ENCODE data around the gene C17orf67. TPM values are rescaled to one million over a fixed set of nuclear protein-coding genes. Genes with fewer than 3 reads are reported as not detected.

C17orf67 gene
- polyA plus RNA-seq, 2 of the 4 experiments (the other 2 are of a cell fraction), result 1.8 to 2.6 TPM

- Histone ChIP-seq H3K4me2 (peak overlapping the region; percentile 85), H3K4me1 (peaks cover 25% of the 10 kb centered on the region), H3K4me3 (peak overlapping the region; percentile 85), H3K27ac (peak overlapping the region; percentile 86 to 89), H3K9me3 (no peaks in the 10 kb centered on the region)
- FAIRE-seq (no peak), ATAC-seq (peak; percentile 74 to 76), DNase-seq (ENCODE audit: low read depth in 1 of 2, low spot score in 1 of 2) (peak; percentile 49)
- 2% methylated on average over 33 of the region's 95 CpGs for WGBS (ENCODE audit: missing lambda C conversion rate)
- TF ChIP-seq, protein P1, sequence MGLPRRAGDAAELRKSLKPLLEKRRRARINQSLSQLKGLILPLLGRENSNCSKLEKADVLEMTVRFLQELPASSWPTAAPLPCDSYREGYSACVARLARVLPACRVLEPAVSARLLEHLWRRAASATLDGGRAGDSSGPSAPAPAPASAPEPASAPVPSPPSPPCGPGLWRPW (IDR thresholded peaks at IDR 0.05), result no peak
- TF ChIP-seq JUN (IDR thresholded peaks at IDR 0.05) (peak; percentile 66 to 85; a peak in 3 of 5 replicates), HDAC2 (IDR thresholded peaks at IDR 0.05) (peak; percentile 54; the same call in 1 of the 2 replicates), HOXB13 (CRISPR knock-in tag; IDR thresholded peaks at IDR 0.05; ENCODE audit: low read depth) (no peak), ZSCAN20 (CRISPR knock-in tag; IDR thresholded peaks at IDR 0.05) (no peak), CEBPB (IDR thresholded peaks at IDR 0.05) (no peak), FOXS1 (CRISPR knock-in tag; IDR thresholded peaks at IDR 0.05) (no peak), MAX (IDR thresholded peaks at IDR 0.05) (0 out of 2 replicates have a peak, but pooled peaks have one; percentile 23), USF2 (IDR thresholded peaks at IDR 0.05) (no peak), CHD2 (IDR thresholded peaks at IDR 0.05; ENCODE audit: low read length, partially characterized antibody) (no peak), KDM5A (IDR thresholded peaks at IDR 0.05) (no peak), TFCP2L1 (CRISPR knock-in tag; IDR thresholded peaks at IDR 0.05) (no peak), POLR2A (IDR thresholded peaks at IDR 0.05; ENCODE audit: low read length) (peak; percentile 45), CHD4 (IDR thresholded peaks at IDR 0.05; ENCODE audit: borderline replicate concordance) (no peak), MYC (IDR thresholded peaks at IDR 0.05; ENCODE audit: borderline replicate concordance, low read length) (0 out of 2 replicates have a peak, but pooled peaks have one; percentile 53), ZC3H11A (IDR thresholded peaks at IDR 0.05) (0 out of 2 replicates have a peak, but pooled peaks have one; percentile 2), NFE2L2 (conservative IDR thresholded peaks at IDR 0.05; ENCODE audit: low read length) (no peak), HMGXB4 (CRISPR knock-in tag; IDR thresholded peaks at IDR 0.05; ENCODE audit: borderline replicate concordance) (no peak)
- TF ChIP-seq, protein P2, sequence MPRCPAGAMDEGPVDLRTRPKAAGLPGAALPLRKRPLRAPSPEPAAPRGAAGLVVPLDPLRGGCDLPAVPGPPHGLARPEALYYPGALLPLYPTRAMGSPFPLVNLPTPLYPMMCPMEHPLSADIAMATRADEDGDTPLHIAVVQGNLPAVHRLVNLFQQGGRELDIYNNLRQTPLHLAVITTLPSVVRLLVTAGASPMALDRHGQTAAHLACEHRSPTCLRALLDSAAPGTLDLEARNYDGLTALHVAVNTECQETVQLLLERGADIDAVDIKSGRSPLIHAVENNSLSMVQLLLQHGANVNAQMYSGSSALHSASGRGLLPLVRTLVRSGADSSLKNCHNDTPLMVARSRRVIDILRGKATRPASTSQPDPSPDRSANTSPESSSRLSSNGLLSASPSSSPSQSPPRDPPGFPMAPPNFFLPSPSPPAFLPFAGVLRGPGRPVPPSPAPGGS (IDR thresholded peaks at IDR 0.05), result 0 out of 3 replicates have a peak, but pooled peaks have one; percentile 15
- TF ChIP-seq, protein P3, sequence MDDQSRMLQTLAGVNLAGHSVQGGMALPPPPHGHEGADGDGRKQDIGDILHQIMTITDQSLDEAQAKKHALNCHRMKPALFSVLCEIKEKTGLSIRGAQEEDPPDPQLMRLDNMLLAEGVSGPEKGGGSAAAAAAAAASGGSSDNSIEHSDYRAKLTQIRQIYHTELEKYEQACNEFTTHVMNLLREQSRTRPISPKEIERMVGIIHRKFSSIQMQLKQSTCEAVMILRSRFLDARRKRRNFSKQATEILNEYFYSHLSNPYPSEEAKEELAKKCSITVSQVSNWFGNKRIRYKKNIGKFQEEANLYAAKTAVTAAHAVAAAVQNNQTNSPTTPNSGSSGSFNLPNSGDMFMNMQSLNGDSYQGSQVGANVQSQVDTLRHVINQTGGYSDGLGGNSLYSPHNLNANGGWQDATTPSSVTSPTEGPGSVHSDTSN (IDR thresholded peaks at IDR 0.05), result no peak
- CTCF ChIA-PET, result interaction anchor here (0.8 to 9.5 kb wide), 5 partner anchors 9 to 177 kb away, joined by 3 to 65 read pairs (median 3); no protein-coding TSS in a partner anchor
- POLR2A ChIA-PET, result interaction anchor here (0.6 to 4.5 kb wide), 9 partner anchors 8 to 145 kb away, joined by 3 to 33 read pairs (median 4); partner anchors contain the start of genes SCPEP1 and TRIM25
Measured at GRCh38 chr17:56833057-56833808, 487 bp downstream of the C17orf67 start.

GRCh38 chr17:56832446-56832845 lies 1.3 kb downstream of the C17orf67 start:
- ChIA-PET CTCF (interaction anchor here (0.6 to 9.5 kb wide), 4 partner anchors 8 to 107 kb away, joined by 3 to 65 read pairs (median 4); no protein-coding TSS in a partner anchor), POLR2A (interaction anchor here (4.5 kb wide), 1 partner anchor 81 kb away, joined by 33 read pairs; the partner anchor contains the start of gene TRIM25)
- H3K27ac ChIP-seq, result no peak overlapping the region
- 84% methylated on average over 4 of the region's 4 CpGs for WGBS (ENCODE audit: missing lambda C conversion rate)
- FAIRE-seq, result no peak
- peak overlapping the region; percentile 85 for H3K4me2 ChIP-seq
- no peaks in the 10 kb centered on the region for H3K9me3 ChIP-seq
- no peak for TF ChIP-seq NFE2L2 (conservative IDR thresholded peaks at IDR 0.05; ENCODE audit: low read length)
- TF ChIP-seq, protein P3 (IDR thresholded peaks at IDR 0.05), result no peak
- H3K4me3 ChIP-seq, result peak overlapping the region; percentile 85
- DNase-seq (ENCODE audit: low read depth in 1 of 2, low spot score in 1 of 2), result no peak
- H3K4me1 ChIP-seq, result peaks cover 25% of the 10 kb centered on the region
- ATAC-seq, result no peak

Data from A549 (cell line).